ENCODE results near the gene GRAP2.

GRAP2 gene

DNA sequence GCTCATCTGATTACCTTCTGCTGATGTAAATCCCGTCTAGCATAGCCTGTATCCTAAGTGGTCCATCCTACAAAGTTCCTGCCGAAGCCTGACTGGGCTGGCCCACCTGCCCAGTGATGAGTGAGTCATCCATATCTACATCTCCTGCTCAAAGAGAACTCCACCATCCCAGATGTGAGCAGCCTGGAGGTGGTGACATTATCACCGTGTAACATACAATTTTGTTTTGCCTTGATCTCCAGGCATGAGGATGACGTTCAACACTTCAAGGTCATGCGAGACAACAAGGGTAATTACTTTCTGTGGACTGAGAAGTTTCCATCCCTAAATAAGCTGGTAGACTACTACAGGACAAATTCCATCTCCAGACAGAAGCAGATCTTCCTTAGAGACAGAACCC, 64.9 kb downstream of the GRAP2 start:
- no peak for DNase-seq (ENCODE audit: low read depth in 2 of 2)

GRCh38 chr22:39966470-39966869, 65.6 kb downstream of the GRAP2 start:
- no peak for DNase-seq (ENCODE audit: low read depth in 2 of 2)

- no peak for DNase-seq (ENCODE audit: low read depth in 2 of 2)
Measured at GRCh38 chr22:39967103-39967829, 66.4 kb downstream of the GRAP2 start.

DNA sequence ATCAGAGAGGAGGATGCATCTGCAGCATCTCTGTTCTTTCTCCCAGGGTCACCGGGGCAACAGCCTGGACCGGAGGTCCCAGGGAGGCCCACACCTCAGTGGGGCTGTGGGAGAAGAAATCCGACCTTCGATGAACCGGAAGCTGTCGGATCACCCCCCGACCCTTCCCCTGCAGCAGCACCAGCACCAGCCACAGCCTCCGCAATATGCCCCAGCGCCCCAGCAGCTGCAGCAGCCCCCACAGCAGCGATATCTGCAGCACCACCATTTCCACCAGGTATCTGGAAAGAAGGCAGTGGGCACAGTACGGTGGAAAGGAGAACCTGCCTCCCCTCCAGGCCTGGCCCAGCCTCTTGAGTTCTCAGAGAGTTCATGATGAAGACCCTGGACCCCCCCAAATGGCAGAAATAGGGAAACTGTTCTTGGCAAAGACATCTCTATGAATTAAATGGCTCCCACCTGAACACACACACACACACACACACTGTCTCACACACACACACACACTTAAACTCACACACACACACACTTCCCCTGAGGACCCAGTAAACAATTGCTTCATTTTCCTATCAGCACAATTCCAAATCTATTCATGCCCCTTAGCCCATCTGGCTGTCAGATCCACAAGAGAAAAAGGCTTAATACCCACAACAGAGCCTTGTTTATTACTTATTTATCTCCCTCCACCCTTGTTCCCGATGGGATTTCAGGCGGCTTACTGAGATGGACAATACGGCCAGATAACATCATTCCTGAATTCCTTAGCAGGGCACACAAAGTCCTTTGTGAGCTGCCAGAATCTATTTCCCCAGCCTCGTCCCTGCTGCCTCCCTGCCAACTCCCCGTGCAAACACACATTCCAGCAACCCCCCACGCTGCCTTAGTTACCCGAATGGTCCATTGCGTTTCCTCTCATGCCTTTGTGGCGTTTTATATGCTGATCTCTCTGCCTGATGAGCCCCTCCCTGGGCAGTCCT, 67.4 kb downstream of the GRAP2 start:
- DNase-seq (ENCODE audit: low read depth in 2 of 2), result no peak

DNA sequence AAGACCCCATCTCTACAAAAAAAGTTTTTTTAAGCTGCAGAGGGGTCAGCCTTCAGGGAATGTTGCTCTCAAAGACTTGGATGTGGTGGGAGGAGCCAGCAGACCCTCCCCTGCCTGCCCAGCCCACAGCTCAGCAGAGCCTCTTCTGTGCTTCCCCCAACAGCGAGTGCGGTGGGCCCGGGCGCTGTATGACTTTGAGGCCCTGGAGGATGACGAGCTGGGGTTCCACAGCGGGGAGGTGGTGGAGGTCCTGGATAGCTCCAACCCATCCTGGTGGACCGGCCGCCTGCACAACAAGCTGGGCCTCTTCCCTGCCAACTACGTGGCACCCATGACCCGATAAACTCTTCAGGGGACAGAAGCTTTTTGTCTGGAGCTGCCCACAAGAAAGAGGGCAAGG, 69.9 kb downstream of the GRAP2 start:
- DNase-seq (ENCODE audit: low read depth in 2 of 2), result no peak

- no peak for DNase-seq (ENCODE audit: low read depth in 2 of 2)
Measured at GRCh38 chr22:39972641-39973040, 71.8 kb downstream of the GRAP2 start.

DNA sequence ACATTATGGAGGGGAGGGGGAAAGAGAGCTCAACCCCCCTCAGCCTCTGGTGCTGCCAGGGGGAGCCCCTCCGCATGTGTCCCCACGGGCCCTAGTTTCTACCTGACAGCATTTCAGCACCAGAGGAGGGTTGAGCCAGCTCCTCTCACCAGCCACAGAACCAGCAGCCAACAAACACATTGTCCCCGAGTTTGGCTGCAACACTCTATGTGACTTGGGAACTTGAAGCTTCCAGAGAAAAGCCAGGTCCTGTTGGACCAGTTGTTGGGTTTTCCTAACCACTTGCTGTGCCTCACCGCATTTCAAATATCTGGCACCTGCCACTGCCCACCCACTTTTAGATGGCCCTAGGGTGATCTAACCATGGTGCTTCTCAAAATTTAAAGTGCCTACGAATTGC, 72.8 kb downstream of the GRAP2 start:
- DNase-seq (ENCODE audit: low read depth in 2 of 2), result no peak

- no peak for DNase-seq (ENCODE audit: low read depth in 2 of 2)
Measured at GRCh38 chr22:39974065-39974464, 73.2 kb downstream of the GRAP2 start.

DNA sequence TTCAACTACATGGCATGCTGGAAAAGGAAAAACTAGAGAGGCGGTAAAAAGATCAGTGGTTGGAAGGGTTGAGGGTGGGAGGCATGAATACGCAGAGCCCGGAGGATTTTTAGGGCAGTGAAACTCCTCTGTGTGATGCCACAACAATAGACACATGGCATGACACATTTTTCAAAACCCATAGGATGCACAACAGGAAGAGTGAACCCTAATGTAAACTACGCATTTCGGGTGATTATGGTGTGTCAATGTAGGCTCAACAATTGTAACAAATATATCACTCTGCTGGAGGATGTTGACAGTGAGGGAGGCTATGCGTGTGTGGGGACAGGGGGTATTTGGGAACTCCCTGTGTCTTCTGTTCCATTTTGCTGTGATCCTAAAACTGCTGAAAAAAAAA, 78.2 kb downstream of the GRAP2 start:
- no peak for DNase-seq (ENCODE audit: low read depth in 2 of 2)

- no peak for DNase-seq (ENCODE audit: low read depth in 2 of 2)
Measured at GRCh38 chr22:39979458-39979857, 78.6 kb downstream of the GRAP2 start.

DNA sequence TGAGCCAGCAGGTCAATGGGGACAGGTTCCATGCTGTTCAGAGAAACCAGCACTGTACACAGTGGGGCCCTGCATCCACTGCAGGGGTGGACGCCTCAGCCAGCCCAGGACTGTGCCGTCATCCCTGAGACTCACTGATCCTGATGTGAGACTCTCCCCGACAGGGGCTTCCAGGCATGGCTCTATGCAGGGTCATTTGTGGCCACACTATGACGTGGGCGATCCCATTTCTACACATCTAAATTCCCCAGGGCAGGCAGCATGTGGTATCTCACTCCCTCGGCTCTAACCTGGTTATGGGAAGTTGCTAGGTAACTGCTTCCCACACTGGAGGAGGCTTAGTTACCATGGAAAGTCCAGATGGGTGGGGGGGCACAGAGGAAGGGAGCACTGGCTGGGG, 79.7 kb downstream of the GRAP2 start:
- DNase-seq (ENCODE audit: low read depth in 2 of 2), result no peak

GRCh38 chr22:39983346-39983745, 82.5 kb downstream of the GRAP2 start:
- no peak for DNase-seq (ENCODE audit: low read depth in 2 of 2)

GRCh38 chr22:39984006-39984405, 83.1 kb downstream of the GRAP2 start:
- DNase-seq (ENCODE audit: low read depth in 2 of 2), result no peak

DNA sequence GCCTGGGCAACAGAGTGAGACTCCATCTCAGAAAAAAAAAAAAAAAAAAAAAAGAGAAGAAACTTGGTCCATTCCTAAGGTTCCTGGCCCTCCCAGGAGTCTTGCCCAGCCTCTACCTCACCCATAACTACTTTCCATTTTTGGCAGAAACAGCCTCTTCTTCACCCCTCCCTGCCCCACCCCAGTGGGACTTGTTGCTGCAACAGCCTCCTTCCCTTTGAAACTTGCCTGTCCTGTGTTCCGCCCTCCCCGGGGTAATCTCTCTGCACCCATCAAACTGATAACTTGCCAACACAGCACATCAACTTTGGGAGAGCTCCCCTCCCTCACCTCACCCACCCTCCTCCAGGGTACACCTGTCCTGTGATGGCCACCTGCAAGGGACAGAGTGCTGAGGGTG, 83.9 kb downstream of the GRAP2 start:
- no peak for DNase-seq (ENCODE audit: low read depth in 2 of 2)

- DNase-seq (ENCODE audit: low read depth in 2 of 2), result no peak
Measured at GRCh38 chr22:39985383-39986035, 84.6 kb downstream of the GRAP2 start.

- DNase-seq (ENCODE audit: low read depth in 2 of 2), result no peak
Measured at GRCh38 chr22:39988386-39989114, 87.7 kb downstream of the GRAP2 start.

DNA sequence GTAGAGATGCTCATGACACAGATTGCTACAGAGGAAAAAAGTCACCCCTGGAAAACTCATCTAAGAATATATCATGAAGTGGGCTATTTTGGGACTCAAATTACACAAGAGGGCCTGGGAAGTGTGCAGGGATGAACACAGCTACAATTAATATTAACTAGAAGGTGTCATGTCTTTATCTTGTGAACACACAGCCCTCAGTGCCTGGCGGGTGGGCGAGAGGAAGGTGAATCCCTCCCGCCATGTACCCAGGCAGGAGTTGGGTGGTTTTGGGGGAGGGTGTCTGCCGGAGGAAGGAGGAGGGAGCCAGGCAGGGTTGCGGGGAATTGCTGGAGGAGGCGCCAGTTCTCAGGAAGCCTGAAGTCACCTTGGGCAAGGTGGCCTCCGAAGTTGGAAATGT, 88.7 kb downstream of the GRAP2 start:
- DNase-seq (ENCODE audit: low read depth in 2 of 2), result no peak

- no peak for DNase-seq (ENCODE audit: low read depth in 2 of 2)
Measured at GRCh38 chr22:39990686-39991085, 89.8 kb downstream of the GRAP2 start.

- DNase-seq (ENCODE audit: low read depth in 2 of 2), result no peak
Measured at GRCh38 chr22:39991159-39991860, 90.4 kb downstream of the GRAP2 start.

GRCh38 chr22:39992088-39992826, 91.4 kb downstream of the GRAP2 start:
- no peak for DNase-seq (ENCODE audit: low read depth in 2 of 2)

All from stimulated activated CD4-positive, alpha-beta T cell treated with anti-CD3 and anti-CD28 coated beads, Interleukin-4, amount 100 ng/mL, for 48 hours (primary cell).